DMS79 treated with DMSO at 0.1 percent for 48 hours (cell line): ENCODE measurements around the gene TSPAN17.

Experiments used
- DNase-seq: peaks from one replicate; lab custom pipeline; 2025; lab: John Stamatoyannopoulos, UW

The TSPAN17 gene

DNA sequence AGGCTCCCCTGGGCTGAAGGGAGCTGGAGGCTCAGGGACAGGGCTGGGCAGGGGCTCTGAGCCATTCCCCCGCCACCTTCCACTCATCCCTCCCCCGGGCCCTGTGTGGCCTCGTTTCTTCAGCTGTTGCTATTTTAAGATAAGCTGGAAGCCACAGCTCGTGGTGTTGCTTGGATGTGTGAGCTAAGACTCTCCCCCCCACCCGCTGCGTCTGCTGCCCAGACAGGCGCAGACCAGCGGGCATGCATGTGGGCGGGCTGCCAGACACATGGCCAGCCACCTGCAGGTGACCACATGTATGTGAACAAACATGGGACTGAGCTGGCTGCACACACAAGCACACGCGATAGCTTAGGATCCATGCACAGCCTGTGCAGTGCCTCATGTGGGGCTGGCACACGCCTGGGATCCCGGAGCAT, 25.6 kb upstream of the TSPAN17 start:
- DNase-seq, result no peak

DNA sequence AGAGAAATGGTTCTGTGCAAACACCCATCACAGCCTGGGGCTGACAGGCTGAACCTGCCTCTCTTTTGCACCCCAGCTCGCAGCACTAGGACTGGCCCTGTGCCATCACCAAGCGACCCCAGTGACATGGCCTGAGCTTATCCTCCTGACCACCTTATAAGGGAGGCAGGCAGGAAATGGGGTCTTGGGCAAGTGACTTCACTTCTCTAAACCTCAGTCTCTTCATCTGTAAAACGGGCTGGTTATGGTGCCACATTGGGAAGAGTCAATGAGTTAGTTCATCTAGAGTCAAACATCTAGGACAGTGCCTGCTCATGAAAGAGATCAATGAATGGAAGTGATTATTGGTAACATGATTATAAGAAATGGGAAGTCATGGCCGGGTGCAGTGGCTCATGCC, 23.1 kb upstream of the TSPAN17 start:
- DNase-seq, result no peak

DNA sequence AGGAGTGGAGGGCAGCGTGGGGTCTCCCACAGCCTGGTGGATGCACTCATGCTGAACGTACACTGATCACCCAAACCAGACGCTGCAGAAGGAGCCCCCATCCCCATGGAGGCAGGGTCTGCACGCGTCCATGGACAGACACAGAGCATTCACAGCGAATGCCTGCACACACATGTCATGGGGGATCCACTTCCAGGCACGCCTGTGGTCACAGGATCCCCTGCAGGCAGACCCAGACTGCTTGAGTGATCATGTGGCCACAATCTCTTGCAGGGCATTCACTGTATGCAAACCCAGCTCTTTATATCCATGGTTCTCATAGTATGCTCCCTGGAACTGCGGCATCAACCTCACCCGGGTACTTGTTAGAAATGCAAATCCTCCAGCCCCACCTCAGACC, 22.3 kb upstream of the TSPAN17 start:
- no peak for DNase-seq

DNA sequence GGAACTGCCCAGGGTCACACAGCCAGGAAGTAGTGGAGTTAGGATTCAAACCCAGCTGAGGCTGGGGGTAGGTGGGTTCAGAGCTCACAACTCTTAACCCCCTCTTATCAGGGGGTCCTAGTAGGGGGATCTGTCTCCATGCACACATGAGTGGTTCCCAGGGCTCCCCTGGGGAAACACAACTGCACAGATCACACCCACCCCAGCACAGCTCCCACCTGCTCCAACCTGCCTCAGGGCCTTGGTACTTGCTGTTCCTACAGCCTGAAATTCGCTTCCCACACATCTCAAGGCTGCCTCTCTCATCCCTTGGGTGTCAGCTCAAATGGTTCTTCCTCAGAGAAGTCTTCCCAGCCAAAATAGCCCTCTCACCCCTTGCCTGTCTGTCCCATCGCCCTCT, 21.8 kb upstream of the TSPAN17 start:
- DNase-seq, result no peak

DNA sequence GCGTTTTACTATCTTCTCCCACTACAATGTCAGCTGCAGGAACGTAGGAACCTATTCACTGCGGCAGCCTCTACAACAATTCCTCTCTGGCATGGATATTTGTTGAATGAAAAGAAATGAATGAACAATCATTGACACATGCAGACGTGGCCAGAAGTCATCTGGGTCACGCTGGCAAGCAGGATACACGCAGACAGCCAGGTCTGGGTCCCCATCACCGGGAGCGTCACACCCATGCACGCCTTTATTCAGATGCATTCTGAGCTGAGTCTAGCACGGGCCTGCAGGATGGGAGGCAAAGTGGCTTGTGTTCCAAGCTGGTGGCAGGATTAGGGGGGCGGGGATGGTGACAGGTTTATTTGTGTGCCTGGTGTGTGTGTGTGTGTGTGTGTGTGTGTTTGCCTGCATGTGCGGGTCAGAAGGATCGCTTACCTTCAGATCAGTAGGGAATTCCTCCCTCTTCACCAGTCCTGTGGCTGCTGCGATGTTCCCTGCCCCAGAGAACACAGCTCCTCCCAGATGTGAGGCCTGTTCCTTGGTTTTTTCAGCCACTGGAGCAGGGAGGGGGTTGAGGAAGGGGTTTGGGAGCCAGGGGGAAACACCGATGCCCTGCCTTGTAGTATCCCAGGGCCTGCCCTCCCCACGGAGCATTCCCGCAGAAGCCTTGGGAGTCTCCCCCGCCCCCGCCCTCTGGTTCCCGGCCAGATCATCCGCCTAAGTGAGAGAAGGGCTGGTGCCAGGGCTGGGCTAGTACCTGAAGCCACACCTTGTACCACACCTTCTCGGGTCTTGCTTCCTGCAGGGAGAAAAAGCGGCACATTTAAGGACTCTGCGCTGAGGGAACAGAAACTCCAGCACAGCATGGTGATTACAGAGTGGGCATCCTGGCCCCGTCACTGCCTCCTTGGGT, 21.1 kb upstream of the TSPAN17 start:
- DNase-seq, result no peak

DNA sequence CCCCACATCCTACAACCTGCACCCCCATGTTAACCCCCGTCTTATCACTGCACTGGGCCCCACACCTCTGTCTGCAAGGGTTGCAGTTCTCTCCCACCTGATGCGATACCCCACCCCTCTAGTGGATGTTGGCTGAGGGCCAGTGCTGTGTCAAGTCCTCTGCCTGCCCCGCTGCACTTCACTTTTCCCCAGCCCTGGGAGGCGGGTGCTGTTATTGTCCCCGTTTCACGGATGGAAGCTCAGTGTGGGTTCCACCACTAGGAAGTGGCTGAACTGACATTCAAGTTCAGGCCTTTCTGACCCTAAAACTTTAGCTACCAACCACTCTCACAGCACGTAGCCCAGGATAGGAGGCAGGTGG, 20.4 kb upstream of the TSPAN17 start:
- DNase-seq, result no peak

DNA sequence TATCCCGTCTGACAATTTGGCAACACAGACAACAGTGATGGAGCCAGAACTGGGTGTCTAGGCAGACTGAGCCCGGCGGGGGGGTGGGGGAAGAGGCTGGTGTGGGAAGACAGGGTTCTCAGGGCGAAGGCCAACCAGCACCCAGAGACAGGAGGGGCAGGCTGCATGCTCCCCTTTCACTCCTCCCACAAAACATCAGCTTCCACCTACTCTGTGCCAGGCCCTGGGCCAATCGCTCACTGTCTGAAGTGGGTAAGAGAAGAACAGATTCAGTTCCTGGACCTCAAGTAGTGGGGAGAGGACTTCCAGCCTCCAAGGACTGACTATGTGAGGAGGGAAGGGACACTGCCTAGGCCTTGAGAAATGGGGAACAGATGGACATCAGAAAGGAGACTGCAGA, 19.7 kb upstream of the TSPAN17 start:
- DNase-seq, result no peak

DNA sequence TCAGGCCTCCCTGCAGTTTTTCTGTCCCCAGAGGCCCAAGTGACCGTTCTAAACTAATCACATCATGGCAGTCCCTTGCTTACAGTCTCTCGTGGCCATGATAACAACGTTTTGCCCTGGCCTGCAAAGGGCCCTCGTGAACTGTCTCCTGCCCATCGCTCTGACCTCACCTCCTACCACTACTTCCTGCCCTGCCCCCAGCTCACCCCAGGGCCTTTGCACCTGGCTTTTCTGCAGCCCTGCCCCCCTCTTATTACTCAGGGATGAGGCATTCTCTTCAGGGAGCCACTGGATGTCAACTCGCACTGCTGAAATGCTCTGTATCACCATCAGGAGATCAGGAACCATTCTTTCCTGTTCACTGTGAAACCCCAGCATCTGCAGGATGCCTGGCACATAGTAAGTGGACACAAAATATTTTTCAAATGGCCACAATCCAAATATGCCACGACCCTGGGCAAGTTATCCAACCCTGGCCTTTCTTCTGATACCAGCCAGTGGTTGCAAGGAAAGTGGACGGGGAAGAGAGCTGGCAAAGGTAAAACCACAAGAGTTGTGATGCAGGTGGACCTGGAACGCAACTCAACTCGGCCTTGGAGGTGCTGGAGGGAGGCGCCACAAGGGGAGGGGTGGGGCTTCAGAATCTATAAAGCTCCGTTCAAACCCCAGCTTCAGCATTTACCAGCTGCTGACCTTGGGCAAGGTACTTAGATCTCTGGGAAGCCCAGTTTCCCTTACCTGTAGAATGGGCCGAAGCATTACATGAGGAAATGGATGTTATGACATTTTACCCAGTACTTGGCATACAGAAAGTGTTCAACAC, 18.7 kb upstream of the TSPAN17 start:
- no peak for DNase-seq

DNA sequence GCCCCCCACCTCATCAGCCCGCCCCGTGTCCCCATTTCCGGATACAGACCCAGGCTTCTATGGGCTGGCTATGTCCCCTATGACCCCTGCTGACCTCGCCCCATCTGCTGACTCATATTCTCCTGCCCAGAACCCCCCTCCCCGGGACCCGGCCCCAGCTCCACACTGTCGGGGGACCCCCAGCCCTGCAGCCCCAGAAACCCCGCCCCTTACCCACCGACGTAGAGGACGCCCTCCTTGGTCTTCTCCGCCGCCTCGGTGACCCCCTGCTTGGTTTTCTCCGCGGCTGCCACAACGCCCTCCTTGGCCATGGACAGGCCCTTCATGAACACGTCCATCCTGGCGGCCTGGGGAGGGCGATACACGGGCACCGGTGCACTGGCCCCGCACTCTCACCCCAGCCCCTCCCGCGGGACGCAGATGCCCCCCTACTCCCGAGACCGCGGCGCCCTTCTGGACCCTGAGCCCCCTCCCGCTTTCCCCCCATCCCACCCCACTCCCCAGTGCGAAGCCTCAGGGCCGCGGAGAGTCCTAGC, 17.9 kb upstream of the TSPAN17 start:
- DNase-seq, result no peak

DNA sequence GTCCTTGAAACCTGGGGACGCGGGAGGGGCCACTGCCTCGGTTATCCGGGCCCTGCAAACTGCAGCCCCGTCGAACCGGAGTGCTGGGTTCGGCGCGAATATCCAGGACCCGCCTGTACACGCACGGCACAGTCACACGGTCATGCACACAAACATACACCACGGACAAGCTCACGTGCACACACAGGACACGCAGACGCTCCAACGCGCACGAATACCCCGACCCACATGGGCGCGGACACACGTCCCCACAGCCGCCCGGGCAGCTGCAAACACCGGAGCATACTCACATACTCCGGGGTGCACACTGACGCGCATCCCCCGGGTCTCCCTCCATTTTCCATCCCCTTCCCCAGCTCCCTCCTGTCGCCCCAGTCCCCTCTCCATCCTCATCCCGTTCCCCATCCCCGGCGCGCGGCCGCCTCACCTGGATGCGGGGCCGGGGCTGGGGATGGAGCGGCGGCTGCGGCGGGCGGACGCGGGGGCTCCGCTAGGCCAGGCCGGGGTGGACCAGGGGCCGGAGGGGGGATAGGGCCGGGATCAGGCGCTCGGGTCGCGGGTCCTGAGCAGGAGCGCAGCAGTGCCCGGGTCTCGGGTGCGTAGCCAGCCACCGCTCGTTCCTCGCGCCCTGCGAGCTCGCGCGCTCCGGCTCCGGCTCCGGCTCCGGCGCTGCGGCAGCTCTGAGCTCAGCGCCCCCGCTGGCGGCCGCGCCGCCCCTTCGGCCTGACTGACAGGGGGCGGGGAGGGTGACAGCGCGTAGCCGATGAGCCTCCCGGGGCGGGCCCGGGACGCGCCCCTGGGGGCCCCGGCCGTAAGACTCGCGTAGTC, 17.2 kb upstream of the TSPAN17 start, which contains the start of the genes EIF4E1B and SNCB:
EIF4E1B (plus strand) TSS at position 823 of the 828 bp plus-strand sequence. CDS start 12,113 bp downstream, outside the sequence.
SNCB (minus strand) TSS at position 682 of the 828 bp plus-strand sequence. CDS start 880 bp downstream, outside the sequence.
- DNase-seq, result no peak

DNA sequence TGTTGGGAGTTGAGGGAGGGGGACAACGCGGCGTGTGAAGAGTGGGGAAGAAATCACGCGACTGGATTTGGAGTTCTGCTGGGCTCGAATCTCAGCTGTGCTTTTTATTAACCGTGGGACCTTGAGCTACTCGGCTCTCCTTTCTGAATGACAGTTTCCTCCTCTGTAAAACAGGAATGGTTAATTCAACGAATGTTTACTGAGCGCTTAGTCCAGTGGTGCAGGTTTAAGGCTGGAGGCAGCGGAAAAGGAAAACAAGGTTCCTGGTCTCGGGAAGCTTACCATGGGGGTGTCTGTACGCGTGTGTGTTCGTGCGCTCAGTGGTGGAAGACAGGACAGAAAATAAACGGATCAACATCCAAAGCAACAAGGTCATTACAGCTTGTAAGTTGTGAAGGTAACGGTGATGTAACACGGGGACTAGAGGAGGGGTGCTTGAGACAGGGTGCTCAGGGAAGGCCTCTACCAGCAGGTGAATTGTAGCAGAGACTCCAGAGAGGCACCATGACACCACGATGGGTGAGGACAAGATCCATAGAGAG, 16.5 kb upstream of the TSPAN17 start:
- DNase-seq, result no peak

DNA sequence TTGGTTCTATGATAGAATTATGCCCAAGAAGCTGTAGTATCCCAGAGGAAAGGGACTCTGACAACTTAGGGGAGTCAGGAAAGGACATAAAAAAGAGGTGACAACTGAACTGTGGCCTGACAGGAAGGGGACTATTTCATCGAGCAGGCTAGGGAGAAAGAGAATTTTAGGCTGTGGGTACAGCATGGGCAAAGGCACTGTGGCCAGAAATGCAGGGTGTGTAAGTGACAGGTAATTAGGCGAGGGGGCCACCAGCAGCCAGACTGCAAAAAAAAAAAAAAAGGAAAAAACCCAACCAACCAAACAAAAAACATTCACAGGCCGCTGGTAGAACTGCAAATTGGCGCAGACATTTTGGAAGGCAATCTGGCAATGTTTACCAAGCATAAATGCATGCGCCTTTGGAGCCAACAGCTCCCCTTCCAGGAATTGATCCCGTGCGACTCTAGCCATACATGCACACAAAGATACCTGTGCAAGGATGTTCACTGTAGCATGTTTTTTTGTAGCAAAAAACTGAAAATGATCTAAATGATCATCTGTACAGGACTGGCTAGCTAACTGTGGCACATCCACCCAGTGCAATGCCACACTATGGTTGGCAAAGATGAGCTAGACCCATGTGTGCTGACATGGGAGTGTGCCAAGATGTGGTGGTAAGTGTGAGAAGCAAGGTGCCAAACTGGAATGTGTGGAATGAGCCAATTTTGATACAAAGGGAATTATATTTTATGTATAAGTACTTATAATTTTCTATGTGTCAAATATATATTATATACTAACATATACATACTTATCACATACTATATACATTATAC, 15.7 kb upstream of the TSPAN17 start:
- no peak for DNase-seq

DNA sequence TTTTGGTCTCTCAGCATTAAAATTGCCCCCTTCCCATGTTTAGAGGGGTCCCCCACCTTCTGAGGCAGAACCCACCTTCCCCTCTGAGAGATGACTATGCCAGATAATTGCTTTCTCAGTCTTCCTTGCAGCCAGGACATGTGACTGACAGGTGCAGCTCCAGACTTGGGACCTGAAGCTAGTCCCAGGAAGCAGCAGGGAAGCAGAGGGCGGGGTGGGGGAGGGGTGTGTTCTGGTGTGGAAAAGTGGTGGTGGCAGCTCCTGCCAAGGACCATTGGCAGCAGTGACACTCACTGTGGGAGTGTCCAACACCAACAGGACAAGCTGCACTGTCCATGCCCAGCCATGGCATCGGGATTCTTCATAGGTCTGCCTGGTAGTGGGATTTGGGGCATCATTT, 14.5 kb upstream of the TSPAN17 start:
- no peak for DNase-seq

DNA sequence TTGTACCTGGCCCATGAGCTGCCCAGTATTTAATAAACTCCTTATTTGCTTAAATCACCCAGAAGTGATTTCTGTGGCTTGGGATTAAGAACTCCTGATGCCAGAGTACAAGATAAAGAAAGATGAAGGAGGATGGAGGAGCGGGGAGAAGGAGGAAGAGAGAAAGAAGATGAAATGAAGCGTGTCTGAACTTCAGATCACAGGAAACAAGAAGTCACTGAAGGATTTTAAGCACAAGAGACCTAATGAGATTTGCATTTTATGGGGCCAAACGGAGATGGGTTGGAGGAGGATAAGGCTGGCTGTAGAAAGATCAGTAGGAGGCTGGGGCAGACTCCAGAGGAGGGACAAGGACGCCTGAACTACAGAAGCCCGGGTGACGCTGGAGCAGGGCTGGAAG, 13.7 kb upstream of the TSPAN17 start:
- no peak for DNase-seq

DNA sequence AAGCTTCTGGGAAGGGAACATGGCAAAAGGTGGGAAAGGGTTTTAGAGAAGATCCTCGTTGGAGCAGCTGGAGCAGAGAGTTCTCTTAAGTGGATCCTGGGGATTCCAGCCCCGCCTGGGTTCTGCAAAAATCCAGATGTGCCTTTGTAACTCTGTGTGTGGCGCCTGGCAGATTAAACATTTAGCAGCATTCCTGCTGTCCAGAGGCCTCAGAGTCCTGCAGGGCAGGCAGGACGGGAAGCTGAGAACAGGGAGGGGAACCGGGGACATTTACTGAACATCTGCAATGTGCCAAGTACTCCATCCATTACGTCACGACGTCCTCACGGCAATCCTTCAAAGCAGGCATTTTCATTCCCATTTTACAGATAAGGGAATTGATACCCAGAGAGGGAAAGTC, 10.9 kb upstream of the TSPAN17 start:
- DNase-seq, result no peak

DNA sequence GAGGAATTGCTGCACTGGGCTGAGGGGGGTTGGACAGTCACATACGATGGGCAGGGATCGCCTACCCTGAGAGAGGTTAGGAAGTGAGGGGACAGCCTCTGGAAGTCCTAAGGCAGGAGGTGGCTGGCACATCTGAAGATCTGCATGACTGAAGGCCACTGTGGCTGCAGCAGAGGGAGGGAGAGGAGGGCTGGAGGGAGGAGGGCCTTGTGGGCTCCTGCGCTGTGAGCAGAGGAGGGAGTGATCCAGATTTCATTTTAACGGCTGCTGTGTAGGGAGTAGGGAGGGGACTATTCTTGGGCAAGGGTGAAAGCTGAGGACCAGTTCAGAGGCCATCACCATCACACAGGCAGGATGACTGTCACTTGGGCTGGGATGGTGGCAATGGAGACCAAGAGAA, 9.7 kb upstream of the TSPAN17 start:
- no peak for DNase-seq

DNA sequence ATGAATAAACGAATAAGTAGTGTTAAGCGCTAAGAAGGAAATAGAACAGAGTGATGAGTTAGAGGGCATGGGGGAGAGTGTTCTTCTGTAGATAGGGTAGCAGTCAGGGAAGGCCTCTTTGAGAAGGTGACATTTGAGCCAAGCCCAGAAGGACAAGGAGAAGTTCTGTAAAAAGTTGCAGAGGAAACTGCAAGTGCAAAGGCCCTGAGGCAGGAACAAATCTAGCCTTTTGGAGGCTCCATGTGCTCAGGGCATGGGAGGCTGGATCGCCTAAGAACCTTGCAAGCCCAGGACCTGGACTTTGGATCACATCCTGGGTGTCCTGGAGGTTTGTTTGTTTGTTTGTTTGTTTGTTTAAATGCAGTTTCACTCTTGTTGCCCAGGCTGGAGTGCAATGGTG, 8.8 kb upstream of the TSPAN17 start:
- DNase-seq, result no peak

DNA sequence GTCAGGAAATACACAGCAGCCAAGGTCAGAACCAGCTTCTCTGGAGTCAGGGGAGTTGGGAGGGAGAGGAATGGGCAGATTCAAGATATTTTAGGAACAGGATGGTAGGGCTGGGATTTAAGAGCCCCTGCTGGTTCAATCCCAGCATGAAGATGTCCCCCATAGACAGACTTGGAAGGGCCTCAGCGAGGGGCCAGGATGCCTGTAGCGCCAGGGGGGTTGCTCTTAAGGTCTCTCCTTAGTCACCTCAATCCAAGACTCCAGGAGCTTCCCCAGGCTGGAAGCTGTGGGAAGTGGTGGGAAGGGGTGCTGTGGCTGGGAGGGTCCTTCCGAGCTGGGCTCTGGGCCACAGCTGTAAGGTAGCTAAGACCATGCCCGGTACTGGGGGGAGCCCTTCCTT, 8.1 kb upstream of the TSPAN17 start:
- DNase-seq, result no peak

DNA sequence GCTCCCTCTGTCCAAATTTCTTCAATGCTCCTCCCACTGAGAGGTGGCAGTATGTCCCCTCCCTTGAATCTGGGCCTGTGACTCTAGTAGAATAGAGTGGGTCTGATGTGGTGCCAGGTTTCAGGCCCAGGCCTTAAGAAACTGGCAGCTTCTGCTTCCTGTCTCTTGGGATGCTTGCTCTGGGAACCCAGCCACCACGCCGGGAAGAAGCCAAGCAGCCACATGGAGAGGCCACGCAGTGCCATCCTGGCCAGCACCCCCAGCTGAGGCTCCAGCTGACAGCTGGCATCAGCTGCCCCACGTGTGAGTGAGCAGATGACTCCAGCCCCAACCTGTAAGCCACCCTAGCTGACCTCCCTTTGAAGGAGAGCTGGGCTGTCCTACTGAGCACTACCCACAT, 7.3 kb upstream of the TSPAN17 start:
- no peak for DNase-seq

DNA sequence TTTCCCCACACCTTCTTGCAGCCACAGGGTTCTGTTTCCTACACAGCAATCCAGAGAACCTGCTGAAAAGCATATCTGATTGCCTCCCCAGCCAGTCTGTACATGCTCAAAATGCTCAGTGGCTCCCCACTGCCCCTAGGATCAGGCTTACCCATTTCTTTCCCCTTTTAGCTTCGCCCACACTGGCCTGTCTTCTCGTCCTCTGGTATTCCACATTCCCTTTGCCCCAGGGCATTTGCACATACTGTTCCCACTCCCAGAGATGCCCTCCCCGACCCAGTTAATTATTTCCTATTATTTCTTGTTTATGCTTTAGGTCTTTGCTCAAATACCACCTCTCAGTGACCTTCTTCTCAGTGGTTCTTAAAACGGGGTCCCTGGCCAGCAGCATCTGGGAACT, 6.7 kb upstream of the TSPAN17 start:
- DNase-seq, result no peak
